GM12892 (cell line): ENCODE measurements around the gene ANKRD60.

ENCODE experiments used
- POLR2A ChIP-seq: IDR thresholded peaks from 2 replicates; pipeline ENCODE4 v1.6.1; 2011; ENCODE audit warnings: low read depth, low read length, control low read depth
- POLR2AphosphoS5 ChIP-seq: IDR thresholded peaks from 2 replicates; pipeline ENCODE4 v1.6.1; 2011; ENCODE audit warnings: low read depth, low read length, control low read depth
- TAF1 ChIP-seq: IDR thresholded peaks from 2 replicates; pipeline ENCODE4 v1.6.1; 2011; ENCODE audit warnings: low read depth, mild to moderate bottlenecking, control low read depth, low read length, borderline replicate concordance

DNA sequence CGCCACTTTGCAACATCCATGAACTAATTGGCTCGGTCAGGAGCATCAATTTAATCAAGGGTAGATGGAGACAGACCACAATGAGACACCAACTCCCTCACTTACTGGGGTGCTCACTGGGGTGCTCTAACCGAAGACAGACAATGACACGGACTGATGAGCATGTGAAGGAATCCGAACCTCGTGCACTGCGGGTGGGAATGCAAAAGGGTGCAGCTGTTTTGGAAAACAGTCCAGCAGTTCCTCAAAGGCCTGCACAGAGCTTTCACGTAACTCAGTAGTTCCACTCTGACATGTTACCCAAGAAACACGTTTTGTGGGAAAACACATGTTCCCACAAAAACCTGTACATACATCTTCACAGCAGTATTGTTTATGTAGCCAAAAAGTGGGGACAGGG lies 26.8 kb downstream of the ANKRD60 start:
- TF ChIP-seq POLR2A: no peak
- no peak for TF ChIP-seq TAF1
- no peak for TF ChIP-seq POLR2AphosphoS5
